Measurements from ENCODE around the gene CCND3. TPM values are rescaled to one million over a fixed set of nuclear protein-coding genes. Genes with fewer than 3 reads are reported as not detected.
A peak's percentile ranks its signal among the peaks of the same experiment; 100 is the strongest.

CCND3 gene
- total RNA-seq, 2 donors from 2014 or later = 8.5 to 11.7 TPM

- Mint-ChIP-seq H3K9me3 (no peaks in the 10 kb centered on the region), H3K27ac (peak overlapping the region; percentile 11)
- H3K27ac ChIP-seq (ENCODE audit: low read depth, low read length) = no peak overlapping the region
These were observed 2.3 kb downstream of the CCND3 start for GRCh38 chr6:41939176-41939847.

DNA sequence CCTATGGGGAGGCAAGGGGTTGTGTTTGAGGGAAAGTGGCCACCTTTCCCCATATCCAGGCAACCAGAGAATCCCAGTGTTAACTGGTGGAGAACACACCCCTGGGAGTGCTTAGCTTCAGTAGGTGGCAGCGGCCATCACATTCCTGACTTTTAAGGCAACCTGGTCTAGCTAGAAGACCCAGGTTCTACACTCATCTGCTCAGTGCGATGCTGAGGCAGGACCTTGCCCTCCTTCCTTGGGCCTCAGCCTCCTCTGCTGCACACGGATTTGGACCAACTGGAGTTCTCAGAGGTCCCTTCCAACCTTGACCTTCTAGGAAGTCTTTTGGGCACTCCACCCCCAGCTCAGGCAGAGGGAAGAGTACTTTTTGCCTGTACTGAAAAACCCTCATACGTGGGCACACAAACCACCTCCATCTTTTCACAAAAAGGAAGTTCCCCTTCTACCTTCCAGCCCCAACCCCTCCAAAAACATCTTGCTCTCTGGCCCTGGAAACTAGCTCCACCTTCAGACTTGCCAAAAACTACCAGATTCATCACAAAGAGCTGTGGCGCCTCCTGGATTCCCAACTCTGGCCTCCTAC, 2.9 kb downstream of the CCND3 start:
- Histone ChIP-seq H3K9me3 (ENCODE audit: control insufficient read depth, low read length) (no peaks in the 10 kb centered on the region), H3K4me3 (ENCODE audit: low read length) (no peak overlapping the region), H3K27ac (ENCODE audit: low read depth, low read length) (no peak overlapping the region), H3K27me3 (ENCODE audit: control insufficient read depth, insufficient read depth, low read length, poor library complexity, severe bottlenecking) (no peaks in the 10 kb centered on the region), H3K4me1 (ENCODE audit: control insufficient read depth, insufficient read depth, low read length) (peaks cover 3% of the 10 kb centered on the region), H3K36me3 (ENCODE audit: control insufficient read depth, insufficient read depth, low read length) (peaks cover 26% of the 10 kb centered on the region), H3K9ac (ENCODE audit: extremely low read depth, low read length, poor library complexity, severe bottlenecking) (no peak overlapping the region)
- WGBS, 2 experiments (ENCODE audit: insufficient coverage in 1 of 2, insufficient read length in 1 of 2) = 78 to 82% methylated on average over 4 to 5 of the region's 5 CpGs
- Mint-ChIP-seq H3K27me3 (ENCODE audit: insufficient read depth) (peaks cover 14% of the 10 kb centered on the region), H3K36me3 (ENCODE audit: low read depth) (peaks cover 10% of the 10 kb centered on the region), H3K27ac (peak overlapping the region; percentile 11), H3K4me3 (no peak overlapping the region), H3K4me1 (peaks cover 24% of the 10 kb centered on the region), H3K9me3 (no peaks in the 10 kb centered on the region)
- peak; percentile 50 for DNase-seq
- TF ChIP-seq, protein P1, sequence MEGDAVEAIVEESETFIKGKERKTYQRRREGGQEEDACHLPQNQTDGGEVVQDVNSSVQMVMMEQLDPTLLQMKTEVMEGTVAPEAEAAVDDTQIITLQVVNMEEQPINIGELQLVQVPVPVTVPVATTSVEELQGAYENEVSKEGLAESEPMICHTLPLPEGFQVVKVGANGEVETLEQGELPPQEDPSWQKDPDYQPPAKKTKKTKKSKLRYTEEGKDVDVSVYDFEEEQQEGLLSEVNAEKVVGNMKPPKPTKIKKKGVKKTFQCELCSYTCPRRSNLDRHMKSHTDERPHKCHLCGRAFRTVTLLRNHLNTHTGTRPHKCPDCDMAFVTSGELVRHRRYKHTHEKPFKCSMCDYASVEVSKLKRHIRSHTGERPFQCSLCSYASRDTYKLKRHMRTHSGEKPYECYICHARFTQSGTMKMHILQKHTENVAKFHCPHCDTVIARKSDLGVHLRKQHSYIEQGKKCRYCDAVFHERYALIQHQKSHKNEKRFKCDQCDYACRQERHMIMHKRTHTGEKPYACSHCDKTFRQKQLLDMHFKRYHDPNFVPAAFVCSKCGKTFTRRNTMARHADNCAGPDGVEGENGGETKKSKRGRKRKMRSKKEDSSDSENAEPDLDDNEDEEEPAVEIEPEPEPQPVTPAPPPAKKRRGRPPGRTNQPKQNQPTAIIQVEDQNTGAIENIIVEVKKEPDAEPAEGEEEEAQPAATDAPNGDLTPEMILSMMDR (conservative IDR thresholded peaks at IDR 0.05) = no peak

More at GRCh38 chr6:41939176-41939847, 2.3 kb downstream of the CCND3 start:
- Histone ChIP-seq H3K9me3 (ENCODE audit: control insufficient read depth, low read length) (no peaks in the 10 kb centered on the region), H3K4me3 (ENCODE audit: low read length) (peak overlapping the region; percentile 85), H3K36me3 (ENCODE audit: control insufficient read depth, insufficient read depth, low read length) (peaks cover 21% of the 10 kb centered on the region), H3K9ac (ENCODE audit: extremely low read depth, low read length, poor library complexity, severe bottlenecking) (no peak overlapping the region), H3K4me1 (ENCODE audit: control insufficient read depth, insufficient read depth, low read length) (peaks cover 3% of the 10 kb centered on the region), H3K27me3 (ENCODE audit: control insufficient read depth, insufficient read depth, low read length, poor library complexity, severe bottlenecking) (no peaks in the 10 kb centered on the region)
- peaks cover 24% of the 10 kb centered on the region for H3K4me1 Mint-ChIP-seq
- WGBS, 2 experiments (ENCODE audit: insufficient coverage in 1 of 2, insufficient read length in 1 of 2) = 10 to 33% methylated on average over 2 to 11 of the region's 11 CpGs
- DNase-seq = peak; percentile 92
- peaks cover 14% of the 10 kb centered on the region for H3K27me3 Mint-ChIP-seq (ENCODE audit: insufficient read depth)
- H3K4me3 Mint-ChIP-seq = peak overlapping the region; percentile 69
- peaks cover 5% of the 10 kb centered on the region for H3K36me3 Mint-ChIP-seq (ENCODE audit: low read depth)
- TF ChIP-seq, protein P1 (conservative IDR thresholded peaks at IDR 0.05) = no peak

DNA sequence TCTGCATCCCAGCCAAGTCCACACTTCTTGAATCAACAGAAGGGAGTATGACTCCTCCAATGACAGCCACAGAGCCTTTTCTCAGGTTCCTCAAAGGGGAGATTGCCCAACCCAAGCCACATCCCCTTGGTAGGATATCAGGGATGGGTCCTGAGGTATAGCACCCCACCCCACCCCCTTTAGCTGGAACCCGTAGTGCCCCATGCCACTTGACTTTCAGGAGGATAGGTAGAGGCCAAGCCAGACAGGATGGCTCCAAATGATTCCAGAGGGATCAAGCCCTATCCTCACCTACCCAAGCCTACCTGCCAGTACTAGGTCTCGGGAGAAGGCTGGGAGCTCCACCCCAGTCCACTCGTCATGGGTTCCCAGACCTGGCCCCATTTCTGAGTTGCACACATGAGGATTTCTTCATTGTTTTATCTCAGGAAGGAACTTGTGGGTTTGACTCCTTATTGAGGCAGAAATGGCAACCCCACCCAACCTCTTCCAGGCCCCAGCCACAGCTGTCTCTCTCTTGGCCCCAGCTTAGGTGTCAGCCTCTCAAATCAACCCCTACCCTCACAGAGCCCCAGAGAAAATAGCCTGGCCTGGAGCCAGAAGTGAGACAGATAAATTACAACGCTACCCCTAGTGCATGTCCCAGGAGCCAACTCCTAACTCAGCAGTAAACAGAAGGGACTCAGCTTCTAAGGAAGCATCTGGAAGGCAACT, 3.6 kb downstream of the CCND3 start:
- WGBS, 2 experiments (ENCODE audit: insufficient coverage in 1 of 2, insufficient read length in 1 of 2) = 93 to 100% methylated on average over 2 to 4 of the region's 4 CpGs
- H3K4me1 ChIP-seq (ENCODE audit: control insufficient read depth, insufficient read depth, low read length) = peaks cover 3% of the 10 kb centered on the region
- Mint-ChIP-seq H3K9me3 (no peaks in the 10 kb centered on the region), H3K4me1 (peaks cover 24% of the 10 kb centered on the region), H3K4me3 (no peak overlapping the region), H3K27ac (no peak overlapping the region), H3K27me3 (ENCODE audit: insufficient read depth) (peaks cover 14% of the 10 kb centered on the region), H3K36me3 (ENCODE audit: low read depth) (peaks cover 11% of the 10 kb centered on the region)
- H3K4me3 ChIP-seq (ENCODE audit: low read length) = no peak overlapping the region
- no peak overlapping the region for H3K27ac ChIP-seq (ENCODE audit: low read depth, low read length)
- no peak overlapping the region for H3K9ac ChIP-seq (ENCODE audit: extremely low read depth, low read length, poor library complexity, severe bottlenecking)
- H3K27me3 ChIP-seq (ENCODE audit: control insufficient read depth, insufficient read depth, low read length, poor library complexity, severe bottlenecking) = no peaks in the 10 kb centered on the region
- TF ChIP-seq, protein P1 (conservative IDR thresholded peaks at IDR 0.05) = no peak
- peaks cover 33% of the 10 kb centered on the region for H3K36me3 ChIP-seq (ENCODE audit: control insufficient read depth, insufficient read depth, low read length)
- H3K9me3 ChIP-seq (ENCODE audit: control insufficient read depth, low read length) = no peaks in the 10 kb centered on the region
- no peak for DNase-seq

Data from endodermal cell (in vitro differentiated cells).